ENCODE data around the gene ARMC6.
A peak's percentile ranks its signal among the peaks of the same experiment; 100 is the strongest.
"Not testable (repeated sequence)": the region's sequence is repeated elsewhere in the genome, so short reads cannot be mapped to it uniquely, and the experiment has no call there.

The ARMC6 gene

DNA sequence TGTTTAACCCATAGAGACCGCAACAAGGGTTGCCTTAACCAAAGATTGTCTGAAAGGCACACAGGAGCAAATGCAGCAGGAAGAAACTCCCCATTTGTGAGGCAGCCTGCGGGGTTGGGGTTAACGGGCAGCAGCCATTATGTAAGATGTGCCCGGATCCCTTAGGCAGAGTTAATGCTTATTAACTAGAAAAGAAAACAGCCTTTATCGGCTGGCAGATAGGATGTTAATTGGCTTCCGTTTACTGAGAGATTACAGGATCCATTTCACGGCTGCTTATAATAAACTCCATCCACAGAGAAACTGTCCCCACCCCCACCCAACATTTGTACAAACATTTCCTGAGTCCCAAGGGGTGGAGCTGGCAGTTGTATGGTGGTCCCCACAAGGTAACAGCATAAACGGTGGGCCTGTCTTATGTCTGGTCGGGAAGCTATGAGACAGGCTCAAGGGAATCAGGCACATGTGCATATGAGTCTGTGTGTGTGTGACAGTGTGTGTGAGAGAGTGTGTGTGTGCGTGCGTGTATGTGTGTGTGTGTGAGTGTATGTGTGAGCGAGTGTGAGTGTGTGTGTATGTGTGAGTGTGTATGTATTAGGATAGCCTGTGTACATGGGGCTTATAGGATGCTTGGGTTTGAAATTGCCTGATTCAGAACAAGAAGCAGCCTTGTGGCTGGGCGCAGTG, 40.9 kb downstream of the ARMC6 start:
- no peak for DNase-seq (ENCODE audit: low read depth in 2 of 2)

DNA sequence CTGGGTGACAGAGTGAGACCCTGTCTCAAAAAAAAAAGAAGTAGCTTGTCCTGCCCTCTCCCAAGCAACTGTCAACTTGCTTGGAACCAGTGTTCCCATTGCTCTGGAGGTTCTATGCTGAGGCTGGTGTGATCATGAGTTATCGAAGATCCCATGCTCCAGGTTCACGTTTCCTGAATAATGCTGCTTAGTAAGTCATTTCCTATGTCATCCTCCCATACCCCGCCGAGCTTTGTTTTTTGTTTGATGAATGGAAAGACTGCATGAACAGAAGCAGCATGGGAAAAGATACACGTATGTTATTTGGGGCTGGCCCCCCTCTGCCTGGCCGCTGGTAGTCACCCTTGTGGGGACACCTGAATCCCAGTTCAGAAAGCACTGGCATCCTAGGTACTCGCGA, 41.7 kb downstream of the ARMC6 start:
- no peak for DNase-seq (ENCODE audit: low read depth in 2 of 2)

DNA sequence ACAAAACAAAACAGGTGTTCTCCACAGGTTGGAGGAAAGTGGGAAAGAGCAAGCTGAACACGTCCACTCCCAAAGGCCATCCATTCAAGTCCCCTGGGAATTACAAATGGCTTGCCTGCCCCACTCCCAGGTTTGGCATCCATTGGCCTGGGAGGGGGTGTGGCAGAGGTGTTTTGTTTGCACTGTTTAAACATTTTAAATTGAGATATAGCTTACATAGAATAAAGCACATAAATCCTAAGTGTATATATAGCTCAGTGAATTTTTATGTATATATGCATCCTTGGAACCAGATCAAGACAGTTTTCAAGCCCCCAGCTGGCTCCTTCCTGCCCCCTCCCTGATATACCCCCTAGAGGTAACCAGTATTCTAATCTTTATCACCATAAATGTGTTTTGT, 43.1 kb downstream of the ARMC6 start:
- DNase-seq (ENCODE audit: low read depth in 2 of 2) = no peak

DNA sequence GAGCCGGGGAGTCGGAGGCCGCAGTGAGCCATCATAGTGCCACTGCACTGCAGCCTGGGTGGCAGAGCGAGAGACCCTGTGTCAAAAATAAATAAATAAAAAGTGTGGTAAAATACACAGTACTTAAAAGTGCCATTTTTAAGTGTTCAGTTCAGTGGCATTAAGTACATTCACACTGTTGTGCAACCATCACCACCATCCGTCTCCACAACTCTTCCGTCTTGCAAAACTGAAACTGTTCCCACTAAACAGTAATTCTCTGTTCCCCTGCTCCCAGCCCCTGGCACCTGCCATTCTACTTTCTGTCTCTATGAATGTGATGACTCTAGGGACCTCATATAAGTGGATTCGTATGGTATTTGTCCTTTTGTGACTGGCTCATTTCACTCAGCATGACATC, 43.7 kb downstream of the ARMC6 start:
- DNase-seq (ENCODE audit: low read depth in 2 of 2) = no peak

DNA sequence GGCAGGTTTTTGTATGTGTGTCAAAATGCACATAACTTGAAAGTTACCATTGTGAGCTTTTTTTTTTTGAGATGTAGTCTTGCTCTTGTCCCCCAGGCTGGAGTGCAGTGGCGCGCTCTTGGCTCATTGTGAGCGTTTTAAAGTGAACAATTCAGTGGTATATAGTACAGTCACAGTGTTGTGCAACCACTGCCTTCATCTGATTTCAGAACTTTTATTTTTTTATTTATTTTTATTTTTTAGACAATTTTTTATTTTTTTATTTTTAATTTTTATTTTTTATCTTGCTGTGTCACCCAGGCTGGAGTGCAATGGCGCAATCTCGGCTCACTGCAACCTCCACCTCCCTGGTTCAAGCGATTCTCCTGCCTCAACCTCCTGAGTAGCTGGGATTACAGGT, 45.4 kb downstream of the ARMC6 start:
- no peak for DNase-seq (ENCODE audit: low read depth in 2 of 2)

DNA sequence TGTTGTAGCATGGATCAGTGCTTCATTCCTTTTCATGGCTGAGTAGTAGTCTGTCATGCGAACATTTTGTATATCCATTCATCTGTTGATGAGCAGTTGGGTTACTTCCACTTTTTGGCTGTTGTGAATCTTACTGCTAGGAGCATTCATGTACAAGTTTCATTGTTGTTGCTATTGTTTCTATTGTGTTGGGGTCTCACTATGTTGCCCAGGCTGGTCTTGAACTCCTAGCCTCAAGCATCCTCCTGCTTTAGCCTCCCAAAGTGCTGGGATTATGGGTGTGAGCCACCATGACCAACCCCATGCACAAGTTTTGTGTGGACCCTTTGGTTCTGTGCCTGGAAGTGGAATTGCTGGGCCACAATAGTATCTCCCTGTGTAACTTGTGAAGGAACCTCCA, 46.2 kb downstream of the ARMC6 start:
- DNase-seq (ENCODE audit: low read depth in 2 of 2) = no peak

DNA sequence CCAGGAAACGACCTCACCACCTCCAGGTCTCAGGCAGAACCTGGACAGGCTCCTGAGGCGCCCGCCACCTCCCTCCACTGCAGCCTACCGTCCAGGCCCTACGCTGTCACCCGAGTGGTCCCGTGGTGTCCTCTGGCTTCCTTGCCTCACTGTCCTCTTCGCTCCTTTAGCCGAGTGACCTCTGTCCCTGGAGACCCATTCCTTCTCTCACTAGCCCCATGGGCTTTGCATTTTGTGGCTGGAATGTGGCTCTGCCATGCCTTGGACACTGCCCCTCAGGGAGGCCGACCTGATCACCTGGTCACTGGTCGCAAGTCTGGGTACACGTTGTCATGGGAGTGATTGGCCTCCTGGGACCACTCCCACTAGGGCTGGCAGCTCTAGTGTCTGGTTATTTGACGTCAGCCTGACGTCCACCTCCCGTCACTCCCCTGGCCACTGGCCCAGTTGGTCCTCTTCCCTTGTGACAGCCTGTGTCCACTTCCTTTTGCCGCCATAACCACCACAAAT, 48.3 kb downstream of the ARMC6 start:
- DNase-seq (ENCODE audit: low read depth in 2 of 2) = no peak

DNA sequence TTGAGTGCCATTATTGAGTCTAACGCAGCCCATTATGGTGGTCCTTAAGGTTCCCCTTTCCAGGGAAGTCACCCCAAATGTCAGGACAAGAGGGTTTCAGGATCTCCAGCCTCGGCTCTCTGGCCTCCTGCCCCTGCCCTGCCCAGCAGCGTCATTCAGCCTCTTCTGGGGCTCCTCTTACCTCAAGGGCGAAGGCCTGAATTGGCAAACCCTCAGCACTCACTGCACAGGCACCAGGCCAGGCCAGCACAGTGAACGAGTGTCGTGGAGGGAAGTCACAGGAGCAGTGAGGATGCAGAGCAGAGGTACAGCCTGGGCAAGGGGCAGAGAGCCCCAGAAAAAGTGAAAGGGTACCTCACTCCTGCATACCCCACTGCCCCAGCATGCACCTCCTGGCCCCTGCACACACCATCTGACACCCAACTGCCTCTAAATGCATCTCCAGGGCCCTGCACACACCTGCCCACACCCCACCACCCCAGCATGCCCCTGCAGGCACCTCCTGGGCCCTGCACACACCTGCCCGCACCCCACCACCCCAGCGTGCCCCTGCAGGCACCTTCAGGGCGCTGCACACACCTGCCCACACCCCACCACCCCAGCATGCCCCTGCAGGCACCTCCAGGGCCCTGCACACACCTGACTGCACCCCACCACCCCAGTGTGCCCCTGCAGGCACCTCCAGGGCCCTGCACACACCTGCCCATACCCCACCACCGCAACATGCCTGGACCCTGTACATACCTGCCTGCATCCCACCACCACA, 50.2 kb downstream of the ARMC6 start:
- DNase-seq (ENCODE audit: low read depth in 2 of 2) = no peak

DNA sequence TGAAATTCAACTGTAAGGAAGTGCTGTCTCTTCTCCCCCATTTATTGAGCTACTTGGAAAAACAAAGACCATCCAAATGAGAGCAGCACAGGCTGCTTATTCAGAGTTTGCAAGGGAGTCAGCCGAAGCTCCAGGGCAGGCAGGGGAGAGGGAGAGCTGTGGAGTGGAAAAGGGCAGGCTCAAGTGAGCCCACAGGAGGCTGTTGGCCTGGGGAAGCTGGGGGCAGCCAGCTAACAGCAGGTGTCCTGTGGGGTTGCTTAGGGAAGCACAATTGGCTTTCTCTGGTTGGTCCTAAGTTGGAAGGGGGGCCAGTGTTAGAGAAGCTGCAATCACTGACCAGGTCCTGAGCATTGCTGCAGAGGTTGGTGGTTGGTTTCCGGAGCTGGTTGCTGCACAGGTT, 54.3 kb downstream of the ARMC6 start:
- DNase-seq (ENCODE audit: low read depth in 2 of 2) = no peak

DNA sequence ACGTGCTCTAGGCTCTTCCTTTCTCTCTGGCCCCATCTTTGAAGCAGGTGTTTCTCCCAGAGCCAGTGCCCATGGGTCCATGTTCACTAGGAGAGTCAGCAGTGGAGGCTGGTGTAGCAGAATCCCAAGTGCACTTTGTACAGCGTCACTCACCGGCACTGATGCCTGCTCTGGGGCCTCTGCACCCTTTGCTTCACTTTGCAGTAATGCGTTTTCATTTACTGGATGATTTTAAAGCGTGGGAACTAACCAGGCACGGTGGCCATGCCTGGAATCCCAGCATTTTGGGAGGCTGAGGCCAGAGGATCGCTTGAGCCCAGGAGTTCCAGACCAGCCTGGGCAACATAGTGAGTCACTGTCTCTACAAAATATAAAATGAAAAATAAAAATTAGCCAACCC, 61.1 kb downstream of the ARMC6 start:
- DNase-seq (ENCODE audit: low read depth in 2 of 2) = no peak

DNA sequence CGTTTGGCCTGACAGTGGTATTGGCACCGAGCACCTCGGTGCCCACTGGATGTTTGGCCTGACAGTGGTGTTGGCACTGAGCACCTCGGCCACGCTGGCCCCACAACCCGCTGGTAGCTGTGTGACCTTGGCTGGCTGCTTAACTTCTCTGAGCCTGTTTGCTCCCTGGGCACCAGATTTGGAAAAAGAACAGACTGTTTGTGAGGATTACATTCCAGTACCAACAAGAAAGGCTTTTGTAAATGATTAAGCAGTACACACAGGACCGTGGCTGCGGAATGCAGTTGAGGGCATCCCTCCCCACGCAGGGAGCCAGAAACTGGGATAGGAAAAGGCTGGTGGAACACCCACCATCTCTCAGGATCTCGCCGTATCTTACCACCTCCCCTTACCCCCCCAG, 62.3 kb downstream of the ARMC6 start:
- no peak for DNase-seq (ENCODE audit: low read depth in 2 of 2)

DNA sequence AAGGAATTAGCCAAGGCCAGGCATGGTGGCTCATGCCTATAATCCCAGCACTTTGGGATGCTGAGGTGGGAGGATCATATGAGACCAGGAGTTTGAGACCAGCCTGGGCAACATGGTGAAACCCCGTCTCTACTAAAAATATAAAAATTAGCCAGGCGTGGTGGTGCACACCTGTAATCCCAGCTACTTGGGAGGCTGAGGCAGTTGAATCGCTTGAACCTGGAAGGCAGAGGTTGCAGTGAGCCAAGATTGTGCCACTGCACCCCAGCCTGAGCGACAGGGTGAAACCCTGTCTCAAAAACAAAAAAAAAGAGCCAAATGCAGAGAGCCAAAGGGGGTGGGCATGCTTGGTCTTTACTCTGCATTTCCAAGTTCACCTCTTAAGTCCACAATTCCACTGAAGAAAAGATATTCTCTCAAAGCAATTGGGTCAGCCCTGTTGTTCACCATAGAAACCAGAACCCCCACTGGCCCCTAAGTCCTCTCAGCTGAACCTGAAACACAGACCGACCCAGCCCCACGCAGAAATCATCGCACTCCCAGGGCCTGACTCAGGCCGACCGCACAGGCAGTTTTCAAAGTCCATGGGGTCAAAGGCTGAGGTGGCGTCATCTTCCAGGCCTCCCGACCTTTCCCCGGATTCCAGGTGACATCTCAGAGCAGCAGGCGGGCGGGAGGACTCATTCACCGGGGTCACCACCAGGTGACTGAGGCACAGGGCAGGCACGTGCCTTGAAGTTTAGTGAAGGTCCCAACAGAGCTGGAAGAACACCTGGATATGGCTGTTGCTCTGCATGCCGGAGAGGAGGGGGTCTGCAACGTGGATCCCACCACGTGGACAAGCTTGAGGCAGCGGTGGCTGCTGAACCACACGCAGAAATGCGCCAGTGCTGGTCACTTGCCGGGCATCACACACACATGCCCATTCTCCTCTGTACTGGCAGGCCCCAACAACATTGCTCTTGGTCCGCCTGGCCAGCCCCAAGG, 63.5 kb downstream of the ARMC6 start:
- DNase-seq (ENCODE audit: low read depth in 2 of 2) = no peak

DNA sequence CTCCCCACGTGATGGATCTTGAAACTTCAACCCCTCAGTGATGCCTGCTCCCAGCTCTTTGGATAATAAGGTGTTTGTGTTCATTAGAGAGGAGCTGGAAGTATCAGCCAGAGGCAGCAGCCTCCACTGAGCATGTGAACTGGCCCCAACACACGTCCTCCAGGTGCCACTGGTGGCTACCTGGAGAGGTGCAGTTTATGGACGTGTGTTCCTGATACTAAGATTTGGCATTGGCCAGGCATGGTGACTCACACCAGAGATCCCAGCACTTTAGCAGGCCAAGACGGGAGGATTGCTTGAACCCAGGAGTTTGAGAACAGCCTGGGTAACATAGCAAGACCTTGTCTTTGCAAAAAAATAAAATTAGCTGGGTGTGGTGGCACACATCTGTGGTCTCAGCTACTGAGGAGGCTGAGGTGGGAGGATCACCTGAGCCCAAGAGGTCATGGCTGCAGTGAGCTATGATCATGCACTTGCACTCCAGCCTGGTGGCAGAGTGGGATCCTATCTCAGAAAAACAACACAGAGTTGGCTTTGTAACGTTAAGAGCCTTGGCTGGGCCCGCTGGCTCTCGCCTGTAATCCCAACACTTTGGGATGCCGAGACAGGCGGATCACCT, 64.8 kb downstream of the ARMC6 start:
- DNase-seq (ENCODE audit: low read depth in 2 of 2) = no peak

DNA sequence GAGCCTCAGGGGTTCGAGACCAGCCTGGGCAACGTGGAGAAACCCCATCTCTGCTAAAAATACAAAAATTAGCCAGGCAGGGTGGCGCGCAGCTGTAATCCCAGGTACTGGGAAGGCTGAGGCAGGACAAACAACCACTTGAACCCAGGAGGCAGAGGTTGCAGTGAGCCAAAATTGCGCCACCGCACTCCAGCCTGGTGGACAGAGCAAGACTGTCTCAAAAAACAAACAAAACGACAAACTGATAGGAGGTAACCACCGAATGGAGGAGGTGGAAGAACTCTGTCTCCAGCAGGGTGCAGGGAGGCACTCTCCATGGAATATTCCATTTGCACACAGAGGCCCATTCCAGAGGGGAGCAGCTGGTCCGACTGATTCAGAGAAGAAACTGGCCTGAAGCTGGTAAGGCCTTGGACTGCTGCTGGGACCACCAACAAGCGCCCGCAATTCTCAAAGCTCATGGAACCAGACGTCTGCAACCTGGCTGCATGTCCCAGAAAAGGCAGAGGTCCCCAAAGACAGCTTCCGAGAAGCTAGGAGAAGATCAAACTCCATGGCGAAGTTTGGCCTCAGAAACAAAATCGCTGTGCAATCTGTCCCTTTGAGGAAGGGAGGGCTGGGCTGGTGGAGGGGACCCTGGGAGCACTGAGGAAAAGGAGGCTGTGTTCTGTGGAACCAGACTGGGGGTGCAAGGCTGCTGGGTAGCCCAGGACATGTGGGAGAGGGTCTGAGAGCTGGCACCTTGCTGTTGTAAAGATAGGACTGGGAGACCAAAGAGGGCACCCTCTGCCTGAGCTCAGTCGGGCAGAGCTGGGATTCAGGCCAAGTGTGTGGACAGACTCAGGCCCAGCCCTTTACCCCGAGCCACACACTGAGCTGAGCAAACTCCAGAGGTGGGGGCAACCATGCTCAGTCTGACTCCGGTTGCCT, 65.6 kb downstream of the ARMC6 start:
- DNase-seq (ENCODE audit: low read depth in 2 of 2) = no peak

DNA sequence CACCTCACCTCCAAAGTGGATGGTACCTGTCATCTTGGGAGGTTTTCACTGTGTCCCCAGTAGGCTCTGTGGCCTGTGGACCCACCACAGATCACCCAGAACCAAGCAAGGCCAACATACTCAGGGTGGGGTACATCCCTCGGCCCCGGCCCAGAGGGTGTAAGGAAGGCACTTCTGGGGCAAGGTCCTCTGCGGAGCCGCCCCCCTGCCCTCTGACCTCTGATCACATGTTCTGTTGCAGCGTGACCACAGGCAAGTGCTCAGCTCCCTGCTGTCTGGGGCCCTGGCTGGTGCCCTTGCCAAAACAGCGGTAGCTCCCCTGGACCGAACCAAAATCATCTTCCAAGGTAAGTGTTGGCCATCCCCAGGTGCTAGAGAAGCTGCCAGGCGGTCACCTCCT, 68.1 kb downstream of the ARMC6 start:
- DNase-seq (ENCODE audit: low read depth in 2 of 2) = no peak

DNA sequence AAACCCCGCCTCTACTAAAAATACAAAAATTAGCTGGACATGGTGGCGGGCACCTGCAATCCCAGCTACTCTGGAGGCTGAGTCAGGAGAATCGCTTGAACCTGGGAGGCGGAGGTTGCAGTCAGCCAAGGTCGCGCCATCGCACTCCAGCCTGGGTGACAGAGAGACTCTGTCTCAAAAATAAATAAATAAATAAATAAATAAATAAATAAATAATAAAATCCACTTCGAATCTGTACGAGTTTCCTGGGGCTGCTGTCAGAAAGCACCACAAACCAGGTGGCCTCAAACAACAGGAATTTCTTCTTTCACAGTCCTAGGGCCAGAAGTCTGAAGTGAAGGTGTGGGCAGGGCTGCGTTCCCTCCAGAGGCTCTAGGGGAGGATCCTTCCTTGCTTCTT, 69.2 kb downstream of the ARMC6 start:
- DNase-seq (ENCODE audit: low read depth in 2 of 2) = not testable (repeated sequence)

DNA sequence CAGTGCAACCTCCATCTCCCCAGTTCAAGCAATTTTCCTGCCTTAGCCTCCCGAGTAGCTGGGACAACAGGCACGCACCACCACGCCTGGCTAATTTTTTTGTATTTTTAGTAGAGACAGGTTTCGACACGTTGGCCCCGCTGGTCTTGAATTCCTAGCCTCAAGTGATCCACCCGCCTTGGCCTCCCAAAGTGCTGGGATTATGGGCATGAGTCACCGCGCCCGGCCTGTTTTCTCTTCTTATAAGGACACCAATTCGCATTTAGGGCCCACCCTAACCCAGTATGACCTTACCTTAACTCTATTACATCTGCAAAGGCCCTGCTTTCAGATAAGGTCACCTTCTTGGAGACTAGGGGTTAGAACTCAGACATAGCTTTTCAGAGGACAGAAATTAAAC, 69.8 kb downstream of the ARMC6 start:
- DNase-seq (ENCODE audit: low read depth in 2 of 2) = no peak

DNA sequence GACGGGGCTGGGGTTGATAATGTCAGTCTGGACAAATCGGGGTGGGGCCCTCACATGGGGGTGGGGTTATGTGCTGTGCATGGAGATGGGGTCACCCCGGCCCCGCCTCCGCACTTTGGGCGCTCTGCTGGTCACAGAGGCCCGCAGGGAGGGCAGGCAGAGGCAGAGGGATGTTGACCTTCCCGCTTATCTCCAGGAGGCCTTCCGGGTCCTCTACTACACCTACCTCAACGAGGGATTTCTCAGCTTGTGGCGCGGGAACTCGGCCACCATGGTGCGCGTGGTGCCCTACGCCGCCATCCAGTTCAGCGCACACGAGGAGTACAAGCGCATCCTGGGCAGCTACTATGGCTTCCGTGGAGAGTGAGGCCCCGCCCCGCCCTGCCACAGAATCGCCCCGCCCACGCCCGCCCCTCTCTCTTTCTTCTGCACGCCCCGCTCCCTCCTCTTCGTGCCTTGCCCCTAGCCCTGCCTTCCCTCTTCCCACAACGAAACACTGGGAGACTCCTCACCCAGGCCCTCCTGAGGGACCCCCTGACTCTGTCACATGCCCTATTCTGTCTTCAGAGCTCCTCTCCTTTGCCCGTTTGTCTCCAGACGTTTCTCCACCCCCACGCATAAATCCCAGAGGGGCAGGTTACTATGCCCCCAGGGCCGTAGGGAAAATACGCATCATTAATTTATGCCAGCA, 72.1 kb downstream of the ARMC6 start:
- DNase-seq (ENCODE audit: low read depth in 2 of 2) = peak; percentile 19 to 25

DNA sequence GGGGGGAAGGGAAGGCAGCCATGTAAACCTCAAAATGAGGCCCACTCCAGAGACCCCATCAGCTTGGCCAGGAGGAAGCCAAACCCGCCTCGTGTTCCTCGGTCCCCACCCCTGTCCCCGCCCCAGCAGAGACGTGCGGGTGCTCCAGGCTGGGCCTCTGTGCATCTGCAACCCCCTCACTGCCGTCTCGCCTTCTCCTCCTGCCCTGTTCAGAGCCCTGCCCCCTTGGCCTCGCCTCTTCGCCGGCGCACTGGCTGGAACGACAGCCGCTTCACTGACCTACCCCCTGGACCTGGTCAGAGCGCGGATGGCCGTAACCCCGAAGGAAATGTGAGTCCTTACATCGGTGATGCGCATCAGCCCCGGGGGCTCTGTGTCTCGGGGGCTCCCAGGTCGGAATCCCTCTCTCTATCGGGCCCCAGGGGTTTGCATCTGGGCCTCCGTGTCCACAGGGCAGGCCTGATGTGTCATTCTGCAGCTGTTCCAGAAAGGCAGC, 72.7 kb downstream of the ARMC6 start:
- DNase-seq (ENCODE audit: low read depth in 2 of 2) = no peak

DNA sequence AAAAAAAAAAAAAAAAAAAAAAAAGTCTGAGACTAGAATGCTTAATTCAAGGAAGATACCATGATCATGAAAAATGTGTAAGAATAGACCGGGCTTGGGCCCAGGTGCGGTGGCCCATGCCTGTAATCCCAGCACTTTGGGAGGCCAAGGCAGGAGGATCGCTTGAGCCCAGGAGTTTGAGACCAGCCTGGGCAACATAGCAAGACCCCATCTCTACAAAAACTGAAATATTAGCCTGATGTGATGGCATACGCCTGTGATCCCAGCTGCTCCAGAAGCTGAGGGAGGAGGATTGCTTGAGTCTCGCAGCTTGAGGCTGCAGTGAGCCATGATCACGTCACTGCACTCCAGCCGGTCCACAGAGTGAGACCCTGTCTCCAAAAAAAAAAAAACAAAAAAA, 73.5 kb downstream of the ARMC6 start:
- not testable (repeated sequence) for DNase-seq (ENCODE audit: low read depth in 2 of 2)
